ENCODE results near the gene CLDN9.

- no peak for TF ChIP-seq CTCF (IDR thresholded peaks at IDR 0.05)
- TF ChIP-seq POLR2A (IDR thresholded peaks at IDR 0.05), result no peak
Measured at GRCh38 chr16:3032624-3033023, 19.9 kb downstream of the CLDN9 start.

All from right lobe of liver (tissue), 4 donors.